K562 (cell line): Measurements from ENCODE around the gene ZNF346. TPM values are rescaled to one million over a fixed set of nuclear protein-coding genes. Genes with fewer than 3 reads are reported as not detected.

Experiments used
- ATAC-seq: fragments of 200-7000 bp; cut with Tn5 transposase; 3 replicates; pipeline ENCODE4 v1.9.1; 2020; ENCODE audit warnings: moderate library complexity
- BruUV-seq: library from RNA; stranded (reverse); fragments of 400-500 nt; replicated peaks from 2 replicates; lab custom pipeline; 2021; lab: Mats Ljungman, UMichigan
- CTCF ChIA-PET: fragments of 300-600 bp; formaldehyde crosslinking; extraction: SDS; loops from one replicate; lab custom pipeline; 2021; ENCODE audit warnings: low intra/inter-chr PET ratio; lab: Yijun Ruan, JAX
- POLR2A ChIA-PET: fragments of 300-600, 350-650 bp; sonication (Branson Sonifier 250); formaldehyde crosslinking; extraction: SDS; loops from one replicate; lab custom pipeline; 2021; ENCODE audit warnings: antibody characterized with exemption, inconsistent platforms; lab: Yijun Ruan, JAX
- DNase-seq, 4 experiments: peaks; one replicate each; pipeline versions ENCODE4 v3.0.0 to v3.0.0-alpha.2; 2011 to 2018; ENCODE audit warnings: low spot score in 3 of 4, mixed read lengths in 3 of 4; ENCODE audit errors: extremely low read depth in 1 of 4
- FAIRE-seq: peaks from 2 replicates; lab custom pipeline; 2011; peaks lifted over from hg19 to GRCh38; lab: Jason Lieb, UNC
- H2AFZ ChIP-seq: 2 replicates; pipeline ENCODE4 v1.6.0; 2011; ENCODE audit warnings: low read depth, low read length, control low read depth, inconsistent platforms
- H3K27ac ChIP-seq: fragments of 200-600 bp; 3 replicates; pipeline ENCODE4 v1.8.0; 2011; ENCODE audit warnings: low read depth, mild to moderate bottlenecking, control low read depth, inconsistent platforms, low read length, moderate library complexity, mixed read lengths; ENCODE audit errors: extremely low read depth
- H3K27me3 ChIP-seq, 2 experiments: fragments of 300-600 bp in 1 of 2; 2 replicates in 1 of 2; 3 replicates in 1 of 2; pipeline versions ENCODE4 v1.6.0 to v1.8.0; 2011; ENCODE audit warnings: inconsistent platforms in 2 of 2, low read length in 2 of 2, mild to moderate bottlenecking in 1 of 2, mixed read lengths in 1 of 2, moderate library complexity in 1 of 2; ENCODE audit not compliant: control insufficient read depth in 2 of 2, insufficient read depth in 2 of 2
- H3K36me3 ChIP-seq: fragments of 300-600 bp; 3 replicates; pipeline ENCODE4 v1.8.0; 2011; ENCODE audit warnings: mild to moderate bottlenecking, low read length, inconsistent platforms; ENCODE audit not compliant: control insufficient read depth, insufficient read depth
- H3K4me1 ChIP-seq, 2 experiments: fragments of 200-600 bp in 1 of 2; replicated peaks in 1 of 2; 2 replicates in 1 of 2; 3 replicates in 1 of 2; pipeline versions ENCODE4 v1.5.1 to v1.8.0; 2011; ENCODE audit warnings: inconsistent platforms in 2 of 2, low read length in 2 of 2, mild to moderate bottlenecking in 1 of 2, mixed read lengths in 1 of 2, moderate library complexity in 1 of 2; ENCODE audit not compliant: control insufficient read depth in 2 of 2, insufficient read depth in 2 of 2
- H3K4me2 ChIP-seq: 2 replicates; pipeline ENCODE4 v1.6.1; 2011; ENCODE audit warnings: low read length, control low read depth, inconsistent platforms, mixed read lengths; ENCODE audit not compliant: insufficient read depth
- H3K4me3 ChIP-seq: fragments of 200-600 bp; sonication (generic), shearing (Covaris generic); 2 replicates; pipeline ENCODE4 v1.5.1; 2016; ENCODE audit warnings: control low read depth, inconsistent platforms
- H3K79me2 ChIP-seq: fragments of 200-600 bp; 3 replicates; pipeline ENCODE4 v1.8.0; 2011; ENCODE audit warnings: low read length, inconsistent platforms; ENCODE audit not compliant: control insufficient read depth, insufficient read depth
- H3K9ac ChIP-seq, 2 experiments: 2 replicates each; pipeline versions ENCODE4 v1.6.0 to v1.6.1; 2011; ENCODE audit warnings: low read depth in 2 of 2, low read length in 2 of 2, control low read depth in 1 of 2, inconsistent platforms in 1 of 2, mild to moderate bottlenecking in 1 of 2, mixed read lengths in 1 of 2; ENCODE audit not compliant: insufficient read depth in 1 of 2
- H3K9me1 ChIP-seq: one replicate; pipeline ENCODE4 v1.6.0; 2011; ENCODE audit warnings: inconsistent platforms, mild to moderate bottlenecking, low read length, moderate library complexity; ENCODE audit not compliant: control insufficient read depth, insufficient read depth
- H3K9me3 ChIP-seq: replicated peaks from 2 replicates; pipeline ENCODE4 v1.5.1; 2011; ENCODE audit warnings: low read depth, low read length, inconsistent platforms; ENCODE audit not compliant: control insufficient read depth, insufficient read depth
- H4K20me1 ChIP-seq: replicated peaks from 2 replicates; pipeline ENCODE4 v1.6.1; 2011; ENCODE audit warnings: low read length, inconsistent platforms, mixed read lengths; ENCODE audit not compliant: control insufficient read depth, insufficient read depth
- CBFA2T3 ChIP-seq: fragments of 450-650 bp; IDR thresholded peaks from 2 replicates; pipeline ENCODE4 v1.6.1; 2017
- FOXK2 ChIP-seq, 2 experiments: fragments of 450-650 bp; IDR thresholded peaks in 1 of 2; conservative IDR thresholded peaks in 1 of 2; 2 replicates each; pipeline ENCODE4 v1.6.1; 2016; ENCODE audit warnings: low read depth in 2 of 2, mild to moderate bottlenecking in 1 of 2
- GABPA ChIP-seq: fragments of 200-800 bp; sonication (Bioruptor generic); conservative IDR thresholded peaks from 2 replicates; pipeline ENCODE4 v1.6.1; 2016; ENCODE audit warnings: low read depth, missing genetic modification characterization, missing compliant biosample characterization
- LEF1 ChIP-seq: fragments of 450-650 bp; IDR thresholded peaks from 2 replicates; pipeline ENCODE4 v1.6.1; 2016; ENCODE audit warnings: mild to moderate bottlenecking
- MEIS2 ChIP-seq: fragments of 450-650 bp; IDR thresholded peaks from 2 replicates; pipeline ENCODE4 v1.6.1; 2014; ENCODE audit warnings: mild to moderate bottlenecking; ENCODE audit not compliant: partially characterized antibody
- NFE2 ChIP-seq: IDR thresholded peaks from 2 replicates; pipeline ENCODE4 v1.6.1; 2014; ENCODE audit warnings: antibody characterized with exemption, low read depth
- POLR2AphosphoS2 ChIP-seq: IDR thresholded peaks from 2 replicates; pipeline ENCODE4 v1.6.1; 2012; ENCODE audit warnings: low read length, improper control_type of control experiment
- PURB ChIP-seq: sonication (generic); formaldehyde crosslinking; IDR thresholded peaks from 2 replicates; pipeline ENCODE4 v1.9.0; 2021; ENCODE audit warnings: low read depth, mild to moderate bottlenecking, missing genetic modification reagents
- RAD21 ChIP-seq, 2 experiments: fragments of 250-450 bp in 1 of 2; fragments of 450-650 bp in 1 of 2; sonication (Bioruptor Pico) in 1 of 2; formaldehyde crosslinking in 1 of 2; IDR thresholded peaks in 1 of 2; conservative IDR thresholded peaks in 1 of 2; 2 replicates each; pipeline versions ENCODE4 v1.4.0 to v1.8.0; 2020 to 2022; ENCODE audit warnings: mild to moderate bottlenecking in 2 of 2, moderate library complexity in 1 of 2
- RCOR1 ChIP-seq, 2 experiments: IDR thresholded peaks; 2 replicates each; pipeline ENCODE4 v1.6.1; 2012; ENCODE audit warnings: low read depth in 2 of 2, low read length in 2 of 2, borderline replicate concordance in 1 of 2, improper control_type of control experiment in 1 of 2
- SRSF9 ChIP-seq: fragments of 200-400 bp; formaldehyde crosslinking; IDR thresholded peaks from 2 replicates; pipeline ENCODE4 v1.6.1; 2017; ENCODE audit warnings: low read depth, low read length, borderline replicate concordance
- TCFL5 ChIP-seq: fragments of 250-450 bp; sonication (Bioruptor Pico); conservative IDR thresholded peaks from 2 replicates; pipeline ENCODE4 v1.6.1; 2021; ENCODE audit warnings: mild to moderate bottlenecking, moderate library complexity, matching md5 sums
- TFAM ChIP-seq: fragments of 250-450 bp; sonication (Bioruptor Pico); conservative IDR thresholded peaks from 2 replicates; pipeline ENCODE4 v1.5.0; 2021; ENCODE audit warnings: mild to moderate bottlenecking, moderate library complexity
- XRCC5 ChIP-seq: fragments of 200-400 bp; formaldehyde crosslinking; IDR thresholded peaks from 2 replicates; pipeline ENCODE4 v1.6.1; 2017; ENCODE audit warnings: low read depth, mild to moderate bottlenecking, low read length
- ZNF445 ChIP-seq: fragments of 250-450 bp; sonication (Bioruptor Pico); IDR thresholded peaks from 2 replicates; pipeline ENCODE4 v1.4.0; 2020; ENCODE audit warnings: low read depth, mild to moderate bottlenecking, moderate library complexity
- ZNF583 ChIP-seq: fragments of 250-450 bp; sonication (Bioruptor Pico); IDR thresholded peaks from 2 replicates; pipeline ENCODE4 v1.4.0; 2020
- WGBS: fragments of 100-300 bp; shearing (Covaris generic); methylation state at CpG from one replicate; pipeline ENCODE4 v1.1.6; 2016; ENCODE audit warnings: low coverage, mixed read lengths; ENCODE audit not compliant: insufficient coverage; ENCODE audit errors: missing lambda C conversion rate; 5-methylcytosine and 5-hydroxymethylcytosine counted together
- in situ Hi-C: fragments of 300-500 bp; cut with MboI; formaldehyde crosslinking; loops from 4 replicates; pipeline ENCODE4 v1.15.0; 2018; ENCODE audit warnings: inconsistent platforms, mixed read lengths
- intact Hi-C: fragments of 100-400 bp; cut with micrococcal nuclease; formaldehyde crosslinking; loops from 2 replicates; pipeline ENCODE4 v1.14.2; 2022
- polyA plus RNA-seq, 8 experiments: library from polyadenylated mRNA; depleted of rRNA in 4 of 8; stranded (reverse) in 5 of 8; unstranded in 3 of 8; fragments of >200 nt; fragmentation: Nextera tagmentation in 2 of 8; fragmentation: Illumina TruSeq in 1 of 8; extraction: Ambion mirVana in 2 of 8; extraction: Trizol in 1 of 8; gene quantifications; 2 replicates each; pipeline versions ENCODE4 v1.2.1 to v1.2.3, GENCODE V29; 2011 to 2014; ENCODE audit warnings: inconsistent platforms in 1 of 8, missing spikeins in 1 of 8
- total RNA-seq, 7 experiments: library from RNA; depleted of rRNA in 6 of 7; stranded (reverse); fragments of >200 nt in 6 of 7; fragmentation: Illumina TruSeq in 2 of 7; extraction: Trizol in 2 of 7; gene quantifications; 2 replicates each; pipeline versions ENCODE4 v1.2.1 to v1.2.3, GENCODE V29; 2011 to 2021; ENCODE audit warnings: low replicate concordance in 1 of 7
- TF ChIP-seq, protein P1 (sequence below), 2 experiments: IDR thresholded peaks in 1 of 2; conservative IDR thresholded peaks in 1 of 2; 2 replicates each; pipeline ENCODE4 v1.6.1; 2016; ENCODE audit warnings: low read depth in 2 of 2, mild to moderate bottlenecking in 1 of 2, missing compliant biosample characterization in 1 of 2, missing genetic modification characterization in 1 of 2, moderate library complexity in 1 of 2
- TF ChIP-seq, protein P2 (sequence below): fragments of 250-450 bp; sonication (Bioruptor Pico); IDR thresholded peaks from 2 replicates; pipeline ENCODE4 v1.5.0; 2022; ENCODE audit warnings: mild to moderate bottlenecking

Gene ZNF346
- total and polyA plus RNA-seq, 9 of the 15 experiments (the other 6 are each of a cell fraction or from before 2014, with no cell fraction given) = 5.0 to 25.1 (median 20.1) TPM

GRCh38 chr5:177010153-177010552, 12.3 kb upstream of the ZNF346 start (continued):
- TF ChIP-seq SRSF9 (no peak), LEF1 (no peak)

GRCh38 chr5:177015156-177015555, 7.3 kb upstream of the ZNF346 start:
- no peak overlapping the region for H3K9ac ChIP-seq
- no peaks in the 10 kb centered on the region for H3K36me3 ChIP-seq
- H3K4me3 ChIP-seq = no peak overlapping the region
- CTCF ChIA-PET = no interaction called here
- H3K27ac ChIP-seq = no peak overlapping the region
- ATAC-seq (no peak), FAIRE-seq (no peak), DNase-seq (no peak)
- H3K9me1 ChIP-seq = no peaks in the 10 kb centered on the region
- H3K4me2 ChIP-seq = no peak overlapping the region
- BruUV-seq = no TSS peak
- no peak overlapping the region for H2AFZ ChIP-seq
- 41% methylated on average over 4 of the region's 4 CpGs for WGBS
- H3K27me3 ChIP-seq = no peaks in the 10 kb centered on the region
- H3K79me2 ChIP-seq = peaks cover 3% of the 10 kb centered on the region; the same call in 2 of the 3 replicates
- H3K4me1 ChIP-seq = peaks cover 0 to 4% of the 10 kb centered on the region in 2 experiments; a peak in 3 of 5 replicates
- intact Hi-C loops (no loop called here), in situ Hi-C loops (no loop called here)
- H3K9me3 ChIP-seq = no peaks in the 10 kb centered on the region
- POLR2A ChIA-PET = no interaction called here
- no peaks in the 10 kb centered on the region for H4K20me1 ChIP-seq
- peak; percentile 51 for TF ChIP-seq CBFA2T3
- TF ChIP-seq ZNF583 (CRISPR knock-in tag) = no peak
- TF ChIP-seq RAD21 (CRISPR knock-in tag; conservative IDR thresholded peaks at IDR 0.05 in 1 of 2, IDR thresholded peaks at IDR 0.05 in 1 of 2) = no peak
- TF ChIP-seq, protein P1, sequence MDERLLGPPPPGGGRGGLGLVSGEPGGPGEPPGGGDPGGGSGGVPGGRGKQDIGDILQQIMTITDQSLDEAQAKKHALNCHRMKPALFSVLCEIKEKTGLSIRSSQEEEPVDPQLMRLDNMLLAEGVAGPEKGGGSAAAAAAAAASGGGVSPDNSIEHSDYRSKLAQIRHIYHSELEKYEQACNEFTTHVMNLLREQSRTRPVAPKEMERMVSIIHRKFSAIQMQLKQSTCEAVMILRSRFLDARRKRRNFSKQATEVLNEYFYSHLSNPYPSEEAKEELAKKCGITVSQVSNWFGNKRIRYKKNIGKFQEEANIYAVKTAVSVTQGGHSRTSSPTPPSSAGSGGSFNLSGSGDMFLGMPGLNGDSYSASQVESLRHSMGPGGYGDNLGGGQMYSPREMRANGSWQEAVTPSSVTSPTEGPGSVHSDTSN (CRISPR knock-in tag; IDR thresholded peaks at IDR 0.05; ENCODE audit: low read depth) = no peak
- TF ChIP-seq, protein P1 (tag; conservative IDR thresholded peaks at IDR 0.05; ENCODE audit: low read depth) = peak; percentile 72
- TF ChIP-seq RCOR1 (IDR thresholded peaks at IDR 0.05; ENCODE audit: borderline replicate concordance in 1 of 2, low read depth in 2 of 2, low read length in 2 of 2) = peak in 1 of 2 experiments; percentile 63; a peak in 1 of 4 replicates
- no peak for TF ChIP-seq POLR2AphosphoS2
- TF ChIP-seq TCFL5 (CRISPR knock-in tag) = no peak
- no peak for TF ChIP-seq ZNF445 (CRISPR knock-in tag)
- TF ChIP-seq XRCC5 = no peak
- no peak for TF ChIP-seq PURB (CRISPR knock-in tag)
- TF ChIP-seq NFE2 = no peak
- TF ChIP-seq MEIS2 = peak; percentile 67
- TF ChIP-seq GABPA (tag) = no peak
- TF ChIP-seq FOXK2 (conservative IDR thresholded peaks at IDR 0.05 in 1 of 2, IDR thresholded peaks at IDR 0.05 in 1 of 2; ENCODE audit: low read depth in 2 of 2) = no peak
- no peak for TF ChIP-seq TFAM (CRISPR knock-in tag)
- TF ChIP-seq, protein P2, sequence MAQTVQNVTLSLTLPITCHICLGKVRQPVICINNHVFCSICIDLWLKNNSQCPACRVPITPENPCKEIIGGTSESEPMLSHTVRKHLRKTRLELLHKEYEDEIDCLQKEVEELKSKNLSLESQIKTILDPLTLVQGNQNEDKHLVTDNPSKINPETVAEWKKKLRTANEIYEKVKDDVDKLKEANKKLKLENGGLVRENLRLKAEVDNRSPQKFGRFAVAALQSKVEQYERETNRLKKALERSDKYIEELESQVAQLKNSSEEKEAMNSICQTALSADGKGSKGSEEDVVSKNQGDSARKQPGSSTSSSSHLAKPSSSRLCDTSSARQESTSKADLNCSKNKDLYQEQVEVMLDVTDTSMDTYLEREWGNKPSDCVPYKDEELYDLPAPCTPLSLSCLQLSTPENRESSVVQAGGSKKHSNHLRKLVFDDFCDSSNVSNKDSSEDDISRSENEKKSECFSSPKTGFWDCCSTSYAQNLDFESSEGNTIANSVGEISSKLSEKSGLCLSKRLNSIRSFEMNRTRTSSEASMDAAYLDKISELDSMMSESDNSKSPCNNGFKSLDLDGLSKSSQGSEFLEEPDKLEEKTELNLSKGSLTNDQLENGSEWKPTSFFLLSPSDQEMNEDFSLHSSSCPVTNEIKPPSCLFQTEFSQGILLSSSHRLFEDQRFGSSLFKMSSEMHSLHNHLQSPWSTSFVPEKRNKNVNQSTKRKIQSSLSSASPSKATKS = no peak
